Ishikawa (cell line): ENCODE data around the gene TOGARAM1.

Experiments
- CEBPB ChIP-seq: IDR thresholded peaks from 2 replicates; pipeline ENCODE4 v1.6.1; 2012
- CREB1 ChIP-seq: IDR thresholded peaks from 2 replicates; pipeline ENCODE4 v1.6.1; 2012; ENCODE audit warnings: low read depth
- EGR1 ChIP-seq: IDR thresholded peaks from 2 replicates; pipeline ENCODE4 v1.6.1; 2012
- EP300 ChIP-seq: IDR thresholded peaks from 2 replicates; pipeline ENCODE4 v1.6.1; 2012; ENCODE audit warnings: borderline replicate concordance
- FOXM1 ChIP-seq: IDR thresholded peaks from 2 replicates; pipeline ENCODE4 v1.6.1; 2012; ENCODE audit warnings: low read depth, borderline replicate concordance
- NFIC ChIP-seq: IDR thresholded peaks from 2 replicates; pipeline ENCODE4 v1.6.1; 2012
- RAD21 ChIP-seq: IDR thresholded peaks from 2 replicates; pipeline ENCODE4 v1.6.1; 2012; ENCODE audit warnings: low read depth
- TAF1 ChIP-seq: IDR thresholded peaks from 2 replicates; pipeline ENCODE4 v1.6.1; 2012; ENCODE audit warnings: low read depth, mild to moderate bottlenecking
- TCF12 ChIP-seq: IDR thresholded peaks from 2 replicates; pipeline ENCODE4 v1.6.1; 2012; ENCODE audit warnings: low read depth
- TEAD4 ChIP-seq: IDR thresholded peaks from 2 replicates; pipeline ENCODE4 v1.6.1; 2012
- YY1 ChIP-seq: IDR thresholded peaks from 2 replicates; pipeline ENCODE4 v1.6.1; 2012; ENCODE audit warnings: low read depth
- ZBTB7A ChIP-seq: IDR thresholded peaks from 2 replicates; pipeline ENCODE4 v1.6.1; 2012; ENCODE audit warnings: low read depth
- TF ChIP-seq, protein P1 (sequence below): IDR thresholded peaks from 2 replicates; pipeline ENCODE4 v1.6.1; 2012
- TF ChIP-seq, protein P2 (sequence below): IDR thresholded peaks from 2 replicates; pipeline ENCODE4 v1.6.1; 2012; ENCODE audit warnings: low read depth, mild to moderate bottlenecking
- TF ChIP-seq, protein P3 (sequence below): IDR thresholded peaks from 2 replicates; pipeline ENCODE4 v1.6.1; 2012

TOGARAM1 gene

DNA sequence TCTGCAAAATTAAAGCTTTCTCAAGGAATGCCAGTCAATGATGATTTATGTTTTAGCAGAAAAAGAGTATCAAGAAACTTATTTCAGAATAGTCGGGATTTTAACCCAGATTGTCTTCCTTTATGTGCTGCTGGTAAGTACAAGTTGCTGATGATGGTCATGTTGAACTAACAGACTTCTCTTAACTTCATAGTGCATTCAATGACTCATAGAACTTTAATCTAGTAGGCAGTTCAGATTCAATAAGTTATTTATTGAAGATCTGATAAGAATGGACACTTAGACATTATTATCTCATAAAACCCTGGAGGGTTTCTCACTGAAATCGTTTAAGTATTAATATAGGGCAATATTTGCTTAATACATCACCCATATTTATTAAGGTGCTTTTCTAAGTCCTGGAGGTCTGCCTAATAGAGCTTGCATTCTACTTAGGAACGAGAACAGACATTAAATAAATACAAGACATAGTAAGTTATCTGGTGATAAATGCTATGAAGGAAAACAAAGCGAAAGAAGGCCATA lies 33.8 kb downstream of the TOGARAM1 start:
- TF ChIP-seq ZBTB7A: no peak
- no peak for TF ChIP-seq RAD21

DNA sequence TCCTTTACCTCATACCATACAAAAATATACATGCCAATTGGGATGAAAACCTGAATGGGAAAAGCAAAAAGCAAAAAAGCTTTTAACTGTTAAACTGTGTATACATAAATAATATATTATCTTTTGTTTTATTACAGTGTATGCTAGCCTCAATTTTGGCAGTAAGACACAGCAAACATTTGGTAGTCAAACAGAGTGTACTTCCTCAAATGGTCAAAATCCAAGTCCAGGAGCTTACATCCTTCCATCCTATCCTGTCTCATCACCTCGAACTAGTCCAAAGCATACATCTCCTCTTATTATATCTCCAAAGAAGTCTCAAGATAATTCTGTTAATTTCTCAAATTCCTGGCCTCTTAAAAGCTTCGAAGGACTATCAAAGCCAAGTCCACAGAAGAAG lies 41.9 kb downstream of the TOGARAM1 start:
- TF ChIP-seq TEAD4 (no peak), ZBTB7A (no peak), CREB1 (no peak), NFIC (no peak), TCF12 (no peak), YY1 (no peak), RAD21 (no peak), FOXM1 (no peak), CEBPB (no peak), TAF1 (no peak), EGR1 (no peak), EP300 (no peak)
- TF ChIP-seq, protein P1, sequence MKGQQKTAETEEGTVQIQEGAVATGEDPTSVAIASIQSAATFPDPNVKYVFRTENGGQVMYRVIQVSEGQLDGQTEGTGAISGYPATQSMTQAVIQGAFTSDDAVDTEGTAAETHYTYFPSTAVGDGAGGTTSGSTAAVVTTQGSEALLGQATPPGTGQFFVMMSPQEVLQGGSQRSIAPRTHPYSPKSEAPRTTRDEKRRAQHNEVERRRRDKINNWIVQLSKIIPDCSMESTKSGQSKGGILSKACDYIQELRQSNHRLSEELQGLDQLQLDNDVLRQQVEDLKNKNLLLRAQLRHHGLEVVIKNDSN: no peak
- TF ChIP-seq, protein P2, sequence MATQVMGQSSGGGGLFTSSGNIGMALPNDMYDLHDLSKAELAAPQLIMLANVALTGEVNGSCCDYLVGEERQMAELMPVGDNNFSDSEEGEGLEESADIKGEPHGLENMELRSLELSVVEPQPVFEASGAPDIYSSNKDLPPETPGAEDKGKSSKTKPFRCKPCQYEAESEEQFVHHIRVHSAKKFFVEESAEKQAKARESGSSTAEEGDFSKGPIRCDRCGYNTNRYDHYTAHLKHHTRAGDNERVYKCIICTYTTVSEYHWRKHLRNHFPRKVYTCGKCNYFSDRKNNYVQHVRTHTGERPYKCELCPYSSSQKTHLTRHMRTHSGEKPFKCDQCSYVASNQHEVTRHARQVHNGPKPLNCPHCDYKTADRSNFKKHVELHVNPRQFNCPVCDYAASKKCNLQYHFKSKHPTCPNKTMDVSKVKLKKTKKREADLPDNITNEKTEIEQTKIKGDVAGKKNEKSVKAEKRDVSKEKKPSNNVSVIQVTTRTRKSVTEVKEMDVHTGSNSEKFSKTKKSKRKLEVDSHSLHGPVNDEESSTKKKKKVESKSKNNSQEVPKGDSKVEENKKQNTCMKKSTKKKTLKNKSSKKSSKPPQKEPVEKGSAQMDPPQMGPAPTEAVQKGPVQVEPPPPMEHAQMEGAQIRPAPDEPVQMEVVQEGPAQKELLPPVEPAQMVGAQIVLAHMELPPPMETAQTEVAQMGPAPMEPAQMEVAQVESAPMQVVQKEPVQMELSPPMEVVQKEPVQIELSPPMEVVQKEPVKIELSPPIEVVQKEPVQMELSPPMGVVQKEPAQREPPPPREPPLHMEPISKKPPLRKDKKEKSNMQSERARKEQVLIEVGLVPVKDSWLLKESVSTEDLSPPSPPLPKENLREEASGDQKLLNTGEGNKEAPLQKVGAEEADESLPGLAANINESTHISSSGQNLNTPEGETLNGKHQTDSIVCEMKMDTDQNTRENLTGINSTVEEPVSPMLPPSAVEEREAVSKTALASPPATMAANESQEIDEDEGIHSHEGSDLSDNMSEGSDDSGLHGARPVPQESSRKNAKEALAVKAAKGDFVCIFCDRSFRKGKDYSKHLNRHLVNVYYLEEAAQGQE: no peak
- TF ChIP-seq, protein P3, sequence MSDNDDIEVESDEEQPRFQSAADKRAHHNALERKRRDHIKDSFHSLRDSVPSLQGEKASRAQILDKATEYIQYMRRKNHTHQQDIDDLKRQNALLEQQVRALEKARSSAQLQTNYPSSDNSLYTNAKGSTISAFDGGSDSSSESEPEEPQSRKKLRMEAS: no peak

DNA sequence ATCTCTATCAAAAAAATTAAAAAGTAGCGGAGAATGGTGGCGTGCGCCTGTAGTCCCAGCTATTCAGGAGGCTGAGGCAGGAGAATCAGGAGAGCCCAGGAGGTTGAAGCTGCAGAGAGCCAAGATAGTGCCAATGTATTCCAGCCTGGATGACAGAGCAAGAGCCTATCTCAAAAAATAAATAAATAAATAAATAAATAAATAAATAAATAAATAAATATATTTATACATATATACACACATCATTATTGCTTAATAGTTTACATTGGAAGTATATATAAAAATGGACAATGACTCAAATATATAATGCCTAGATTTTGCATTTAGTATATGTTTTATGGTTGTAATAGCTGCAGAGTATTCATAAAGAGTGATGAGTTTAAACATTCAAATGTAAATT lies 53.1 kb downstream of the TOGARAM1 start:
- TF ChIP-seq YY1 (no peak), CREB1 (no peak), NFIC (no peak), CEBPB (no peak), ZBTB7A (no peak), EP300 (no peak), EGR1 (no peak)
- TF ChIP-seq, protein P1: no peak

DNA sequence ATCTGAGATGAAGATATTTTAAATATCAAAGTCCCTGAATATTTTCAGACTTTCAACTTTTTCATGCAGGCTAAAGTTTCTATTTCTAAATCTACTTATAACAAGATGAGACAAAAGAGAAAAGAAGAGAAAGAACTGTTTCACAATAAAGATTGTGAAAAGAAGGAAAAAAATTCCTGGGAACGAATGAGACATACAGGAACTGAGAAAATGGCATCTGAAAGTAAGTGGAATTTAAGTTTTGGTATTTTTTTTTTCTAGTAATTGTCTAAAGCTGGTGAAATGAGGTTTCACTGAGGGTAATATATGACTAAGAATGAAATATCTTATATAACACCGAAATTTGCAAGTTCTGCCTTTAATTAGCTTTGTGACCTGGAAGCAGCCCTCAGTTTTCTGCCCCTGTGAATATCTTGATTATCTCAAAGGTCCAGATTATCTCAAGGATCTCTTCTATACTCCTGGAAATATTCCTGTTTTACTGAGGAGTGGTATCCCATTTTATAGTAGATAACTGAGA lies 66.2 kb downstream of the TOGARAM1 start:
- TF ChIP-seq, protein P2: no peak
- TF ChIP-seq TCF12: no peak
- TF ChIP-seq TAF1: no peak
- TF ChIP-seq EGR1: no peak
- no peak for TF ChIP-seq EP300
- TF ChIP-seq, protein P3: no peak
- TF ChIP-seq FOXM1: no peak
- TF ChIP-seq ZBTB7A: no peak
- TF ChIP-seq, protein P1: no peak

DNA sequence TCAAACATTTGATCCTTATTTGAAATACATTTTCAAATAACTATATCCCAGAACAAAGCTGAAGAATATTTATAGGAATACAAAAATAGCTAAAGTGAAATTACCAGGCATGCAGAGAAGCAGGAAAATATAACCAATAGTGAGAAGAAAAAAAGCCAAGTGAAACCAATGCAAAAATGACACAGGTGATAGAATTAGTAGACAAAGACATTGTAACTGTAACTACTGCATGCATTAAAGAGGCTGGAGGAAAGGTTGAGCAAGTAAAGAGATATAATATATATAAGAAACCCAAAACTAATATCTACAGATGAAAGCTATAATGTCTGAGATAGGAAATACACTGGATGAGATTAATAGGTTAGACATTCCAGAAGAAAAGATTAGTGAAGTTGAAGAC lies 72.7 kb downstream of the TOGARAM1 start:
- TF ChIP-seq TAF1 (no peak), YY1 (no peak), ZBTB7A (no peak), FOXM1 (no peak), TEAD4 (no peak), RAD21 (no peak), EP300 (no peak), TCF12 (no peak), EGR1 (no peak), CREB1 (no peak), CEBPB (no peak), NFIC (no peak)
- TF ChIP-seq, protein P1: no peak
- TF ChIP-seq, protein P3: no peak
- TF ChIP-seq, protein P2: no peak
